GM21717 (cell line): ENCODE data around the gene MAMLD1.

Experiments
- ATAC-seq: cut with Tn5 transposase; IDR thresholded peaks from one replicate; pipeline ENCODE4 v1.9.1; 2021; ENCODE audit warnings: mild to moderate bottlenecking, moderate library complexity; ENCODE audit not compliant: unreplicated experiment

Gene MAMLD1

DNA sequence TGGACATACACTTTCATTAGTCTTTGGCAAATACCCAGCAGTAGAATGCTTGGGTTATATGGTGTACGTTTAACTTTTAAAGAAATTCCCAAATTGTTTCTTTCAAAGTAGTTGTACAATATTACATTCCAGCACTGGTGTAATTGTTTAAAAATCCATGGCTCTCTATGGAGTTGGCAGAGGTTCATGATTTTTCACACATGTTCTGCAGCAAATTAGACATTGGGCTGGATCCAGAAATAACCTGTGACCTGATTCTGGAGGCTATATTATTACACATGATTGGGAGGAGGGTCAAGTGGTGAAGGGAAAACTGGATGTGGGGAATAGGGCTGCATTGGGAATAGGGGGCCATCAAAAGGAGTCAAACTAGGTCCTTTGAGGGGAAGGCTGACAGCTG is 41.9 kb downstream of the MAMLD1 start:
- no peak for ATAC-seq

DNA sequence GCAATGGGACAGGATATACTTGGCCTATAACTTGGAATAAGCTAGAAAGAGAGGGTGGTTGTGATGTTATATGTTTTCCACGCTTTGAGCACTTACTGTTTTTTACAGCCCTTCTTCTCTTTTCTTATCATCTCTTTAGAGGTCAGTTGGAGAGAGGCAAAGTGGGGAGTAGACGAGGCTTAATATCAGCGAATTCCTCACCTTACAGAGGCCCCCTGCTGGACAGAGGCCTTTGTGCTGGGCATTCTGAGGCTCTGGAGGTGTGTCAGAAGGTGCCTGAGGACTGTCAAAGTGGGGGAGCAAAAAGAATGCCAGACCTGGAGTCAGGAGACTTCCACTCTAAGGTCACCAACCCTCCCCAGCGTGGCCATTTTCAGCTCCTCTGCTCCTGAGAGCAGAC is 42.5 kb downstream of the MAMLD1 start:
- no peak for ATAC-seq

DNA sequence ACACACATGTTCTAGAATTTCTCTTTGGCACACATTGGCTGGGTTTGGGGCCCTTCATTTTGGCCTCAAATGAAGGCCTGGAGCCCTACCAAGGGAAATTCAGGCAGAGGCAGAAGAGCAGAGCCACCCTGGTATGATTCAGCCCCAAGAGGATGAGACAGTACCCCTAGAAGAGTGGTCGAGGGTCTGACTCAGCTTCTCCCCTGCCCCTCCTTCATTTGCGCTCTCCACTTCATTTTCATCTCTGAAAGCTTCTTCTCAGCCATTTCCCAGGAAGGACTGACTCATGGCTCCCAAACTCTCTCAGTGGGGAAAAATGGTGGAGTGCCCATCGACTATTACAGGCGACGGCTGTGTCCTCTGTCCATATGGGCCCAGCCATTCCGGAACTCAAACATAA is 43.5 kb downstream of the MAMLD1 start:
- no peak for ATAC-seq

DNA sequence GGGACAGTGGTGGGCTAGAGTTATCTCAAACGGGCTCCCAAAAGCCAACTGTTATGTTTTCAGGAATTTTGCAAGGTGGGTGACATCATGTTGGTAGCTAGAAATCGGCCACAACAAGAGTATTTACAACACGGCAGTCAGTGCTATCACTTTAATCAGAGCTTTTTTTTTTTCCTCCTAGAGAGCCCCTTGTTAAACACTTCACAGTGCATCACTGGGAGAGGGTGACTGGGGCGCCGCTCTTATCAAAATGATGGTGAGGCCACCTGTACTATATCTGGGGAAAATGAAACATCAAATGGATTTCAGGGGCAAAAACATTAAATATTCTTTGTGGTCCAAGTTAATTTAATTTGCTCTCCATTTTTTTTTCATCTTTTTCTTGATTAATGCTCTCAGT is 44.9 kb downstream of the MAMLD1 start:
- ATAC-seq: no peak

DNA sequence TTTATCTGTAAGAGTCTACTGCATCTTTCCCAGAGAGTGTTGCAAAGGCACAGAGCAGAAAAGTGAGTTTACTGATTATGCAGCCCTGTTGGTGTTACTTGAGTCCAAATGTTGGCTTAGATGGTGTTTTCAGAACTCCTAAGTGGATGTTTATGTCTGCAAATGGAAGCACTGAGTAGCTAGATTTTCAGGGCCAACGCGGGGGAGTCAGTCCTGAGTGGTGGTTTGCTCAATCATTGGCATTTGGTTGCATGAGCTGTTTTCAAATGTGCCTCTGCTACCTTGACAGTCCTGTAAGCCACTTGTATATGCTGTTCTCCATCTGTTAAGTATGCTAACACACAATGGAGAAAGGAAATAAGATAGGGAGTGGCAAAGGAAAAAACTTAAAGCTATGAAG is 45.4 kb downstream of the MAMLD1 start:
- no peak for ATAC-seq

DNA sequence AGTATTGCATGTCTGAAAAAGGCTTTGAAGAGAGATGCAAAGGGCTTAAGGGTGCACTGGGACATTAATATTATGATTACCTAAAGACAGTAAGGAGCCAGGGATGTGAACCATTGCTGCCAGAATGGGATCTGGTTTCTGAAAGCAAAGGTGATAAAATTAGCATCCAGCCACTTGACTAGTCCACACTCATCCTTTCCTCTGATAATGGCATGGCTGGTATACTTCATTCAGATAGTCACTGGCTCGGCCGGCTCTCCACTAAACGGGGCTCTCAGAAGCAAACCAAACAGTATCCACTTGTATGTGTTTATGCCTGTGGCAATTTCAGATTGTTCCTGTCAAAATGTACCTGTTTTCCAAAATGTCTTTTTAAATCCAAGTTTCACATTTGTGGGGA is 46.4 kb downstream of the MAMLD1 start:
- no peak for ATAC-seq

DNA sequence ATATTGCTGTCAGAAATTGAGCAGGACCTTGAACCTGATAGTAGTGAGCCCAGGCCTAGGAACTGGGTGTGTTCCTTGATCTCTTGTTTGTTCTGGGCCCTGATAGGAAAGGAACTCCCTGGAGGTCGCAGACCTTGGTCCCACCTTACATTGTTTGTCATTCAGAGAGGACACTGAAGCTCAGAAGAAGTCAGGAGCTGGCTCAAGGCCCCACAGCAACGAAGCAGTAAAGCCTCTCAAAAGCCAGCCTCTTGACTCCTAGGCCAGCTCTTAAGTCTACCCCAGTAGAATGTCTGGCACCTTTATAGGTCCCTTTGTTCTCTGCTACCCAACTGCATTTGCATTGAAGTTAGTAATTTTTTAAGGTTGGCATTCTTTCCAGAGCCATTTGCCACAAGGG is 46.8 kb downstream of the MAMLD1 start:
- ATAC-seq: no peak

DNA sequence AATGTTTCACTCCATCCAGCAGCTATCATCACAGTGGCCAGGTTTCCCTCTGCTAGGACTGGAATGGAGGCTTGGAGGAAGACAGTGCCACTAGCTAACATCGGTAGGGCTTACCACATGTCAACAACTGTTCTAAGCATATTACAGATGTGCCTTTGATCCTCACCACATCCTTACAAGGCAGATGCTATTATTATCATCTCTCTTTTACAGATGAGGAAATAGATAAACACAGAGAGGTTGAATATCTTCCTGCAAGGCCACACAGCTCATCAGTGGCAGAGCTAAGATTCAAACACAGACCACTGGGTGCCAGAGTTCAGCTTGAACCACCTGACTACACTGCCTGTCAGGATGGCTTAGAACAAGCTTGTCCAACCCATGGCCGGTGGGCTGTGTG is 47.4 kb downstream of the MAMLD1 start:
- no peak for ATAC-seq

DNA sequence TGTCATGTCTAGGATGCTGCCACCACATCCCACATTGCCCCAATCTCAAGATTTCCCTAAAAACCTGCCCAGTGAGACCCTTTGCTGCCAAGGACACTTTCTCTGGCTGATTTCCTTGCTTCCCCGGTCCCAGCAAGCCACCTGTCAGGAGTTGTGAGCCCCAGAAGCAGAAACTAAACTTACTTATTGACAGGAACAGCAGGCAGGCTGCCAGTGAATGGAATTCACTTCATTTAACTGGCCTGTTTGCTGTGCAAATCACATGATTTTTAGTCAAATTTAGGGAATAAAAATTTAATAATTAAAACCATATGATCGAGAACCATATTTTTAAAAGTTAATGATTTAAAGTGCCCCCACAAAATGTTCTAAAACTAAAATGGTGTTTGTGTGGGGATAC is 48.5 kb downstream of the MAMLD1 start:
- no peak for ATAC-seq

DNA sequence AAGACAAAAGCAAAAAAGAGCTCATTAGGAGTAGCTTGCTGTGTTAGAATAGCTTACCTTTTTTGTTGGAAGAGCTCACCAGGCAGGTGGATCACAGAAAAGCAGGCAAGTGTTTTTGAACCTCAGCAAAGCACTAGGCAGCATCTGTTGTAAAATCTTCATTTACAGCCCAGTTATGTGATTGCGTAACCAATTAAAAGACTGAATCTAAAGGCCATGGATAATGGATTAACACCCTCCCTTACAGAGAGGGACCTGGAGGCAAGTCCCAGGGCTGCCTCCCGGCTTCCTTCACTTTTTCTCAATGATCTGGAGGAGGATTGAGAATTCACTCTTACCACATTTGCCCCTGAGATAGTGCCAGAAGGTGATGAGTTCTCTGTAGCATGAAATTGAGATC is 51.1 kb downstream of the MAMLD1 start:
- no peak for ATAC-seq

DNA sequence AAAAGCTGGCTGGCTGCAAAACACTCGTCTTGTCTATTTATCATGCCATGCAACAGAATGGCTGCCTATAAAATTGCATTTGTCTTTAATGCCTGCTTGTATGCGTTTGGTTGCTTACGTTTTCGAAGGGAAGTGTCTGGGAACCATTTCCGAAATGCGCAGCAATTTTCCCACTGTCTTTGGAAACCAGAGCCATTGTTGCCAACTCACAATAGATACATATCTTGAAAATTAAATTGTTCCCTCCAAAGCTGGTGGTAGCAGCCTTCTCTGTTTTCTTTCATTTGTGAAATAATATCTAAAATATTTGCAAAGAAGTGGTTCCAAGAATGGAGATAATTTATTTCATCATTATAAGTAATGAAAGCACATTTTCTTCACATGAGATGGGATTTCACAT is 53.4 kb downstream of the MAMLD1 start:
- ATAC-seq: no peak

DNA sequence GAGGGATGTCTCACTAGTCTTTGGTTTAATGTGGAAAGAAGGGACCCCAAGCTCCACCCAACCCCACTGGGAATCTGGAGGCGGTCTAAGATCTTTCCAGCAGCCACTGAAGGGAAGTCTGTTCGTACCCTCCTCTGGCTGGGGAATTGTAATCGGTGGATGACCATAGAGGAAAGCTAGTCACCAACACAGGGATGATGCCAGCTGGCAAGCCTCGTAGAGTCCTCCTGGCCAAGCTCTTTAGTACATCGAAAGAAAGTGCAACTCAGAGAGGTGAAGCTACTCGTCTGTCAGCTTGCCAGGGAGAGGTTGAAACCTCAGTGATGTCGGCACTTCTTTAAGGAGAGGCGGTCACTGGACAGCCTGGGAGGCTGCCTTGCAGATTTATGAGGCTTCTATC is 58.7 kb downstream of the MAMLD1 start:
- no peak for ATAC-seq

DNA sequence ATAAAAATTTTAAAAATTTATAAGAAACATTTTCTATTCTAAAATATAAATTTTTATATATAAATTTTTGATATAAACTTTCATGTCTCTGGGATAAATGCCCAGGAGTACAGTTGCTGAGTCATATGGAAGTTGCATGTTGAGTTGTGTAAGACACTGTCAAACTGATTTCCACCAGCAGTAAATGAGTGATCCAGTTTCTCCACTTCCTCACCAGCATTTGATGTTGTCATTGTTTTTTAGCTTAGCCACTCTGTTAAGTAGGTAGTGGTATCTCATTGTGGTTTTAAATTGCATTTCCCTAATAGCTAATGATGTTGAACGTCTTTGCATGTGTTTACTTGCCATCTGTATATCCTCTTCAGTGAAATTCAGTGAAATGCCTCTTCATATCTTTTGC is 66.5 kb downstream of the MAMLD1 start:
- no peak for ATAC-seq

DNA sequence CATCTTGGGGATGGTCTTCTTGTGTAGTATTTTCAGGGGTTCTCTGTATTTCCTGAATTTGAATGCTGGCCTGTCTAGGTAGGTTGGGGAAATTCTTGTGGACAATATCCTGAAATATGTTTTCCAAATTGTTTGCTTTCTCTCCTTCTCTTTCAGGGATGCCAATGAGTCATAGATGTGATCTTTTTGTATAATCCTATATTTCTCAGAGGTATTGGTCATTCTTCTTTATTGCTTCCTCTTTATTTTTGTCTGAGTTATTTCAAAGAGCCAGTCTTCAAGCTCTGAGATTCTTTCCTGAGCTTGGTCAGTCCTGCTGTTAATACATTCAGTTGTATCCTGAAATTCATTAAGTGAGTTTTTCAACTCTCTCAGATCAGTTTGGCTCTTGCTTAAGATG is 73.1 kb downstream of the MAMLD1 start:
- ATAC-seq: no peak

DNA sequence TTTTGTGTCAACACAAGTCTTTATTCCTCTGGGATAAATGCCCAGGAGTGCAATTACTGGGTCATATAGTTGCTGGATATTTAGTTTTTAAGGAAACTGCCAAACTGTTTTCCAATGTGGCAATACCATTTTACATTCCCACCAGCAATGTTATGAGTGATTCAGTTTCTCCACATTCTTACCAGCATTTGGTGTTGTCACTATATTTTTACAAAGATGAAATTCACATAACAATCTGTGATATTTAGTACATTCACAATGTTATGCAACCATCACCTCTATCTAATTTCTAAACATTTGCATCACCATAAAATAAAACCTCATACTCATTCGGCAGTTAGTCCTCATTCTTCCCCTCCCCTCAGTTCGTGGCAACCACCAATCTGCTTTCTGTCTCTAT is 75.0 kb downstream of the MAMLD1 start:
- ATAC-seq: no peak

DNA sequence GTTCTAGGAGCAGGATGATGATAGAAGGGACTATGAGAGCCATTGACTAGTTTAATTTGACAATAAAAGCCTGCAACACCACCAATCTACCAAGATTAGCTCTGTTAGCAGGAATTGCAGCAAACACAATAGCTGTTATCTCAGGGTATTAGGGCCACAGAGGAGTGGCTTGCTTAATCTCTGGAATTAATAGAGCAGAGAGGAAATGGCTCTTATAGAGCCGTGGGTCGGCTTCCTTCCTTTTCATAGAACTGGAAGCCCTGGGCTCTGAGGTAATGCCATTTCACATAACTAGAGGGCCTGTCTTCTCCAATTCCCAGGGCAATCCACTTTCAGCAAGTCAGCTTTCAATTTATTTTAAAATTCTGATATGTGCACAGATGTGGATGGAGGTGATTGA is 83.0 kb downstream of the MAMLD1 start:
- no peak for ATAC-seq

DNA sequence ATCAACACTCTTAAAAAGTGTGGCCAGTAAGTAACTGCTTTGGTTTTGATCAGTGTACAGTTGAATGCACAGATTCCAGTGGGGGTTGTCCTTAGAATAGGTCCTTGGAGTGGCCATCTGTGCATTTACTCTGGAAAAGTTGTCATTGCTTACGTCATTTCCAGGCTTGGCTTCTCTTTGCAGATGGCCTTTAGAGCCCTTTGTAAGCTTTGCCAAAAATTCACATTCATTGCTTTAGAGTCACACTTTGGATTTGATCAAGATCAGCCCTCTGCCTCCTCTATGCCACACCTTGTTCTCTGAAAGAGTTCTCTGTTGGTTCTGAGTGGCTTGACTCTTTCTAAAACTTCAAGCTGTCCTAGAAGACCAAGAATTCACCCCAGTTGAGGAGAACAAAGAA is 83.9 kb downstream of the MAMLD1 start:
- no peak for ATAC-seq

DNA sequence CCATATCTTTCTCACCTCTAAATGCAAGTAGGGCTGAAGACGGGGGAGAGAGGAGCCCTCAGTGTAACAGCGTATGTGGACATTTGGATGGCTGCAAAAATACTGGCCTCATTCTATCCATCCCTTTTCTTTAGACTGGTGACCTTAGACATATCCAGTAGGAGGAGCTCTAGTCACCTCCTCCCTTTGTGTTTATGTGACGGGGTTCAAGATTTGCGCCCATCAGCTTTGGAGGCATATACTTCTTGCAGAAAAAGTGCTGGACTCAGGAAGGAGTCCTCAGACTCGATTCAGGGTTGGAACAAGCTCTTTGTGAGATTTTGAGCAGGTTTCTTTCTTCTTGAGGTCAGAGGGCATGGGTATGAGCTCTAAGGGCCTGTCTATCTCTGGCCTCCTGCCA is 86.2 kb downstream of the MAMLD1 start:
- no peak for ATAC-seq

DNA sequence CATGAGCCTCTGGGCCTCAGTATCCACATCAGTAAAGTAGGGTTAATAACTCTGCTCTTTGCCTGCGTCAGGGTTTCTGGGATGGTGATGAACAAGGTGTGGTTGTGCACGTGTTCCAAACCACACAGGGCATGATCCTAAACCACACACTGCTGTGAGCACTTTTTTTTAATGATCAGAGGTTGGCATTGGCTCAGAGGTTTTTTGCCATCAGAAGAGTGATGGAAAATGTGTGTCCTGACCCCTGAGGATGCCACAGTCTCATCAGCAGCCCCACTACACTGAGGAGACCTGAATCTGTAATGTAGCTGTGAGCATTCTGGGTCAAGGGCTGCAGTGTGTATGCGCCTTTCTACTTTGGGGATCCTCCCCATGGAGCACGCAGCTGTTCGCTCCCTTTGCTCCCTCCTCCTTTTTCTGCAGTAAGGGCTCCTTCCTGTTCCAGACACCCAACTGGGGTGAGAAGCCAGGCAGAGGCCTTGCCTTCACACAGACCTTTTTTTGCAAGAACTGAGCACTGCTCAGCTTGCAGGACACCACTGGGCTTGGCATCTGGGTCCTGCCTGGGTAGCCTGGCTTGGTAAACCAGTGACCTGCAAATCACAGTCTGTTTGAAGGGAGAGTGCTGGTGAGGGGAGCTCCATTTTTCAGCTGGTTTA is 87.5 kb downstream of the MAMLD1 start:
- no peak for ATAC-seq

DNA sequence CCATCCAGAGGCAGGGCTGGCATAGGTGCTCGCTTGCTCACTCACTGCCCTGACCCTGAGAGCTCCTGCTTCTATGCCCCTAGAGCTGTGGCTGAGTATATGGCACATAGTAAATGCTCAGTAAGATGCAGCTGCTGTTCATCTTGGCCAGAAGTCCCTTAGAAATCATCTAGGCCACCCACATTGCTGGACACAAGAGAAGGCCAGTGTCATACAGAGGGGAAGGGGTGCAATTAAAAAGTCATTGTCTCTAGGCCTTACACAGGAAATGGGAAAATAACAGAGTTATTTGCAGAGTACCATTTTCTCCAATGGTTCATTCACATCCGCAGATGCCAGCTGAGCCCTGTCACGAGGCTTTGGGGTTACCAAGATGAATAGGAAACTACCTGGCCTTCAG is 88.8 kb downstream of the MAMLD1 start:
- no peak for ATAC-seq

DNA sequence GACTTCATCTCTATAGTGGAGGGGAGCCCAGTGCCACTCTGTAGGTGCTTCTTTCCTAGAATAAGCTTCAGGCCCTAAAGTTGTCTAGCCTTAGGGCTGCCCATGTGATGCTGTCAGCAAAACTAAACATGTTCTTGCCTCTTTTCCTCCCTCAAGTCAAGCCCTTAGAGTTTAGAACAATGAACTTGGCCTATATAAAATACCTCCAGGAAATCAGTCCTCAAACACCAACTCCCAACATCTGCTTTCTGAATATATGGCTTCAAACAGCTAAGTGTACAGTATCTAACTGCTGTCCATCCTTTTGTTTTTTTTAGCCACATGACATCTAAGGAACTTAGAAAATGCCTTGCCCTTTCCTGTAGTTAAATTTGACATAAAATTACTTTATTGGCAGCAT is 91.0 kb downstream of the MAMLD1 start:
- ATAC-seq: no peak

DNA sequence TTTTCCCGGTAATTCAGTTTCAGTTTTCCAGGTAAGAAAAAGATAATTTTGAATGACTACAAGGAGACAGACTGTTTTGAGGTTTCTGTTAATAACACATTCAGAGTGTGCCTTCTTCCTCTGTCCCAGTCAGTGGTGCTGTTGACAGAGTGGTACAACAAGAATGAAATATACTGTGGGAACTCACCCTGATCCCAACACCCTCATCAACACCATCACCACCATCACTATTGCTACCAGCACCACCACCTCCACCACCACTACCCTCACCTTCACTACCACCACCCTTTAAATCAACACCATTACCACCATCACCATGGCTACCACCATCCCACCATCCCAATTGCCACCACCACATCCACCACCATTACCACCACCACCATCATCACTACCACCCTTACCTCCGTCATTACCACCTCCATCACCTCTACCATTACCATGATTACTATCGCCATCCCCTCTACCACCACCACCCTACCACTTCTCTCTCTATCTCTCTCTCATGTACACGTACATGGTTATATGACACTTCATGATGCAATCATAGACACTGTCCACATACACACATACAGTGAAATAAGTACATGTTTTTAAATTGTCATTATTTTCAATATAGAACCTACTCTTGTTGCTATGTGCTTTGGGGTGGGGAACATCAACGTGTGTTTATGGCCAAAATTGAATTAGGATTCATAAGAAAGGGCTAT is 91.5 kb downstream of the MAMLD1 start:
- no peak for ATAC-seq

DNA sequence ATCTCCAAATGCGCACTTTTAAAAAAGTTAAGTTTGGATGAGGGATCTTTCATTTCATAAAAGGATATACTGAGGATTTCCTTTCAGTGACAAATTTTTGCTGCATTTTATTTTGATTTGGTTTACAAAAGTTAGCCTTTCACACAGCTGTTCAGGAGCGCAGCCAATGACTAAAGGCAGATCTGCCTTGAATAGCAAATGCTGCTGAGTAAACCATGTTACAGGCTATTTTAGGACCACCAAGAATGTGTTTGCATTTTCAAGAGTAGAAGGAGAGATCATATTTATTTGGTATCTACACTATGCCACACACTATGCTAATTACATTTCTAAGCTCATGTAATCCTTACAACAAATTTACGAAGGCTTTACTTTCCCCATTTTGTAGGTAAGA is 92.1 kb downstream of the MAMLD1 start:
- no peak for ATAC-seq
